ENCODE results near the gene NFASC.

GRCh38 chr1:205009670-205010069 is 139.0 kb downstream of the NFASC start:
- TF ChIP-seq EZH2 (IDR thresholded peaks at IDR 0.05) (no peak), POLR2AphosphoS5 (IDR thresholded peaks at IDR 0.05; ENCODE audit: borderline replicate concordance, low read depth, low read length) (no peak)
